H1 (cell line): ENCODE results near the gene KANSL3. TPM values are rescaled to one million over a fixed set of nuclear protein-coding genes. Genes with fewer than 3 reads are reported as not detected.

Experiments
- CEBPB ChIP-seq: IDR thresholded peaks from 2 replicates; pipeline ENCODE4 v1.6.1; 2012; ENCODE audit warnings: low read depth, low read length
- polyA plus RNA-seq, 7 experiments: library from polyadenylated mRNA; depleted of rRNA in 3 of 7; stranded (reverse) in 5 of 7; unstranded in 2 of 7; fragments of >200 nt in 5 of 7; fragments of 200-250 nt in 2 of 7; gene quantifications; 1 replicate in 5 of 7; 2 replicates in 1 of 7; 4 replicates in 1 of 7; pipeline versions ENCODE4 v1.2.1 to v1.2.3, GENCODE V29; 2011 to 2013; ENCODE audit warnings: missing spikeins in 2 of 7, mixed read lengths in 2 of 7
- total RNA-seq: library from RNA; stranded (reverse); fragmentation: NEBNext Ultra II Directional; extraction: Animal tissue kit (Norgen Biotek cat#: 25700); gene quantifications from 2 replicates; pipeline ENCODE4 v1.2.1, GENCODE V29; 2021

The KANSL3 gene
- total and polyA plus RNA-seq, 2 of the 8 experiments (the other 6 are each of a cell fraction or from before 2014, with no cell fraction given): 19.8 to 31.4 TPM

DNA sequence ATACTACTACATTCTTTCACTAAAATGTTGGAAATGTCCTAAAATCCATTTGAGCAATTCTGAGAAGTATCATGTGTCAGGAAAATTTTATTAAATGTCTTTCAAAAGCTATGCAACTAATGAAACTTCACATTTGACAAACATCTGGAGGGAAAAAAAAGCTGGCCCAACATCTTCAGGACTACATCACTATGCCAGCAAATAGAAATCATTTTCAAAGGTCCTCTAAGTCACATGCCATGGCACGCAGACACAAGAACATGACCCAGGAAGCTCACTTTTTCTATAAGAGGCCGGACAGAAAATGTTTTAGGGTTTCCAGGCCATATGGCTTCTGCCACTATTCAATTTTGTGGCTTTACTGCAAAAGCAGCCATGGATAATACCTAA is 11.6 kb downstream of the KANSL3 start (continued):
- TF ChIP-seq CEBPB: no peak
- TF ChIP-seq, all 59 proteins: peak for 0
